HG02759 (cell line): ENCODE measurements around the gene HSD3B2.

Source experiments
- ATAC-seq: cut with Tn5 transposase; IDR thresholded peaks from one replicate; pipeline ENCODE4 v1.9.1; 2021; ENCODE audit warnings: mild to moderate bottlenecking, moderate library complexity; ENCODE audit not compliant: unreplicated experiment

HSD3B2 gene

DNA sequence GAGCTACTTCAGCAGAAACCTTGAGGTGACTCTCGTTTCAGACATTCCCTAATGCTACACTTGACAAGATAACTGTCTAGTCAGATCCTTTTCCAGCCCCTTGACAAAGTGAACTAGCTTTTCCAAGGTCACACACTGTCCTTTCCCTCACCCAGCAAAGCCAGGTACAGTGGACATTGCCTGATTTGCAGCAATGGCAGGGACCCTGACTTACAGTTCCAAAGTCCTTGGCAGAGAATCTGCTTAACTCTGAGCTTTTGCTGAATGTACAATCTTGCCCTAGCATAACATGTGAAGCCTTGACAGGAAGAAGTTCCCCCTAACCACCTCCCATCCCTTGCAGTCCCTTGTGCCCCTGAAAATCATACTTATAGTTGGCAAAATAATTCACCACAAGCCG is 37.1 kb downstream of the HSD3B2 start:
- no peak for ATAC-seq

DNA sequence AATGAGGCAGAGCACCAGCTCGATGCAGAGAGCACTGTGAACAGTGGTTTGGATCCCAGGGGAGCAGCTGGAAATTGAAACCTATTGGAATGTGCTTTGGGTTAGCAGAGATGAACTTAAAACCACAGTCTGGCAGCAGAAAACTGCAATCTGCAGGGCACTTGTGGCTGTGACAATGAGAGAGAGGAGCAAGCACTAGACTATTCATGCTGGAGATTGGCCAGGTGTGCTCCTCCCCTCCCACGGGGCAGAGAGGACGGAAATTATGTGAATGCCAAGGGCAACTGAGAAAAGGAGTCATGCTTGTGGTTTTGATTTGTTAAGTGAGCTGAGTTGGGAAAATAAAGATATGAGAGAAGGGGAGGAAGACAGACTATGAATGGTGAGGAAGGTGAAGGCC is 38.1 kb downstream of the HSD3B2 start:
- ATAC-seq: no peak

DNA sequence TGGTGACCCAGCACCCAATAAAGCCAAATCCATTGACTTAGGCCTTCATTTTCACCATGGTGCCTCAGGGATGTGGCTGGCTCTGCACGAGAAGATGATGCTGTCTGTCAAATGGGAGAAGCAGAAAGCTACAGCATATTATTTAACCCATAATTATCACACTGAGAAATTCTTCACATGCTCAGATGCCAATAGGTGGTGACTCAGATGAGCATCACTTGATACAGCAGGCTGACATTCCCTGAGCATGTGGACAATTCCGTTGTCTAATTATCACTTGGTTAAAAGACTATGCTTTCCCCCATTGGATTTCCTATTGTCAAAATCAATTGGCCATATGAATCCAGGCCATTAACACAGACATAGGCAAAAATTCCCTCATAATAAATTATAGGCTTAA is 48.0 kb downstream of the HSD3B2 start:
- no peak for ATAC-seq

DNA sequence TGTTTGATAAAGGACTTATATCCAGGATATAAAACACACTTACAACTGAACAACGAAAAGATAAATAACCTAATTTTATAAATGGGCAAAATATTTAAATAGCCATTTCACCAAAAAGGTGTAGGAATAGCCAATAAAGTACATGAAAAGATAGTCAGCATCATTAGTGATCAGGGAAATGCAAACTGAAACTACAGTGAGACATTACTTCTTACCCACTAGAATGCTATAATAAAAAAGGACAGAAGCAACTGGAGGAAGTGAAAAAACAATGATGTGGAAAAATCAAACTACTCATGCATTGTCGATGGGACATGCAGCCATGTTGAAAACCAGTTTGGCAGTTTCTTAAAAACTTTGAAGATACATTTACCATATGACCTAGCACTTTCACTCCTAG is 48.6 kb downstream of the HSD3B2 start:
- ATAC-seq: no peak

DNA sequence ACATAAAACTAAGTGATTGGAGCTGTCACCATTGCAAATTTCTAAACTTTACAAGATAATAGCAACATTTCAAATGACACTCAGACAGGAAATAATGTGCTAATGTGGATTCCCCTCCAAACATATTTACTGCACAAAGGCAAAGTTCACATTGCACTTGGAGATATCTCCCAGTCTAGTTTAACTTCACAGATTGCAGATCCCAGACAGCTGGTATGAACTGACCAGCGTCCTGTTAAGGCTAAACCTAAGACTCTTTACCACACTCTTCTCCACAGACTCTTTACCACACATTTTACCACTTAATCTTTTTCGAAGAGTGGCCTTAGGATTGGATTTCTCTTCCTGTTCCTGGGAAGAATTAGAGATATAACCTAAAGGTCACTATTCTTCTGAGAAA is 51.5 kb downstream of the HSD3B2 start:
- no peak for ATAC-seq

DNA sequence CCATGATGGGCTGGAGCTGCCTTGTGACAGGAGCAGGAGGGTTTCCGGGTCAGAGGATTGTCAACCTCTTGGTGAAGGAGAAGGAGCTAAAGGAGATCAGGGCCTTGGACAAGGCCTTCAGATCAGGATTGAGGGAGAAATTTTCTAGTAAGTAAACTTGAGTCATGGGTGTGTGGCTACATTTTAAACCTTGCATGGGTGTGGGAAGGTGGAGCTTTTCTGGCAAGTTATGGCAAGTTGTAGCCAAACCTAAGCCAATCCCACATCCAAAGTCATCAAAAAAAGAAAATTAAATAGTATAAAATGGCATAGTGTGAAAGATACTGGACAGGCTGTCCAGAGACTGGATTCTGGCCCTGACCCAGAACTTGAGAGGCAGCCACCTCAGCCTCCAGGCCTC is 52.3 kb downstream of the HSD3B2 start:
- ATAC-seq: no peak

DNA sequence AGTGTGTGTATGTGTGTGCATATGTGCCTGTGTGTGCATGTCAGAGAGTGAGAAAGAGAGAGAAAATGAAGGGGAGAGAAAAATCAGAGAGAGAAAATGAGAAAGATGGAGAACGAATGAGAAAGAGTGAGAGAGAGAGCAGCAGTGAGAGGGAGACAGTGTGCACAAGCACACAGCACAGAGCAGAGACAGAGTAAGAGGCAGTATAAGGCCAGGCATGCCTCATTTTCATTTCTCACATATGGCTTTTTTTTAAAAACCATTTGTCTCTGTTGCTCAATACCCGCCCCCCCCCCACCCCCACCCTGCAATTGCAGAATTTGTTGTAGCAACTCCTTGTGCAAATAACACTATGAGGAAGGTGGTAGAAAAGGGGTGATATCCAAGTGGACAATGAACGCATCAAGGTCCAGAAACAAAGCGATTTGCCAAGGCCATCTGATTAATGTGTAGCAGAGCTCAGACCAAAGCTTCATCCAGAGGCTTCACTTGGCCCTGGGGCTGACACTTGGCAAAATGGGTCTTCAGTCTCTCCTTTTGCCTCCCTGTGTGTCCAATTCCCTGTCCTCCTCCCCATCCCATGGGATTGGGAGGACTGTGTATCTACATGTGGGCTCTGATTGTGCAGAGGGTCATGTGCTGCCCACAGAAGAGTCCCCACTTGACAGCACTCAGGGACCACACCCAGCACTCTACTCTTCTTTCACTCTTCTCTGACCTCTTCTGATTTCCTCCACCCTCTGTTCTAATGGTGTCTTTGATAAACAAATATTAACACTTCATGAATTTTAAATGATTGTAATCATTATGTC is 53.1 kb downstream of the HSD3B2 start:
- no peak for ATAC-seq

DNA sequence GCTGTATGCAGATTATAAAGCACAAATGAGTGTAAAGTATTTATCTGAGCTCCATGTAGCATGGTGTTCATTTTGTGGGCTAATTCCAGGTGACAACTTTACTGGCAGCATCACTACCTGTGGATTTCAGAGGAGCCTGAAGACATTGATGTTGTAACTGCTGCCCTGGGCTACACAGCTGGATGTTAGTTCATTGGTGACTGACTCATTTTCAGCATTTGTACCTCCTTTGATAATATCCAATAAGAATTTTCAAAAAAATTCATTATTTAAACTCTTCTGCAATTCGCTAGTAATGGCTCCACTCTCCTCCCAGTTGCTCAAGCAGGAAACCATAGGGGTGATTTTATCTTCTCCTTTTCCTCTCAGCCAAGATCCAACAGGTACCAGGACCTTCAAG is 54.8 kb downstream of the HSD3B2 start:
- no peak for ATAC-seq

DNA sequence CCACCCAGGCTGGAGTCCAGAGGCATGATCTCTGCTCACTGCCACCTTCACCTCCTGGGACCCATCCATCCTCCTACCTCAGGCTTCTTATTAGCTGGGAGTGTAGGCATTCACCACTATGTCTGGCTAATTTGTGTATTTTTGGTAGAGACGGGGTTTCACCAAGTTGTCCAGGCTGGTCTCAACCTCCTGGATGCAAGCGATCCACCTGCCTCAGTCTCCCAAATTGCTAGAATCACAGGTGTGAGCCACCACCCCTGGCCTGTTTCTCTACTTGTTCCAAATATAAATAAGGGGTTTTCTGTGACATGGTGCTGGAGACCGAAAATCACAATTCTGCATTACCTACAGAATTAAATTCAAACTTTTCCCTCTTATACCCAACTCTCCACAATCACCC is 55.4 kb downstream of the HSD3B2 start:
- ATAC-seq: no peak

DNA sequence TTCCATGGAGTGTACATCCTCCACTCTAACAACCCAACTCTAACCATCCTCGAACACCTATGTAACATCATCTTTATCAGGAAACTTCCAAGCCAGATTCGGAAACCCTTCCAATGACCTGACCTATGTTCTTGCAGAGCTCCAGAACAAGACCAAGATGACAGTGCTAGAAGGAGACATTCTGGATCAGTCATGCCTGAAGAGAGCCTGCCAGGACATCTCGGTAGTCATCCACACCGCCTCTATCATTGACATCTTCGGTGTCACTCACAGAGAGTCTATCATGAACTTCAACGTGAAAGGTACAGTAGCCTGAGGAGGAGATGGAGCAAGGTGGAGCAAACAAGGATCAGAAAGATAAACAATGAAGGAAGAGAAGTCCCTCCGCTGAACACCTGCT is 56.0 kb downstream of the HSD3B2 start:
- ATAC-seq: no peak

DNA sequence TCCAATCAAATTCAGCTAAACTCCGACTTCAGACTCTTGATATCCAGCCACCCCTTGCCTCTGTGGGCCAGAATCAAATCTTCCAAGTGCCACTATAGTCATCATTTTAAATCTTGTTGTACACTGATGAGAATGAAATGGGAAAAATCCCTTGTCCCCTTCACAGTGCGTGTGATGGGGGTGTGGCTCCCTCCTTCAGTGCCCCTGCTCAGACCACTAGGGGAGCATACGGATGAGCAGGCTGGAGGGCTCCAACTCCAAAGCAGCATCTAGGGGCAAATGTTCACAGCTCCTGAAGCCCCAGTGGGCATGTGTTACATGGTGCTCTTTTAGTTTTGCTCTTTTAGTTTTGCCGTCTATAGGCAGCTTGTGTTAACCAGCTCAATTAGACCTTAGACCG is 56.6 kb downstream of the HSD3B2 start:
- ATAC-seq: no peak

DNA sequence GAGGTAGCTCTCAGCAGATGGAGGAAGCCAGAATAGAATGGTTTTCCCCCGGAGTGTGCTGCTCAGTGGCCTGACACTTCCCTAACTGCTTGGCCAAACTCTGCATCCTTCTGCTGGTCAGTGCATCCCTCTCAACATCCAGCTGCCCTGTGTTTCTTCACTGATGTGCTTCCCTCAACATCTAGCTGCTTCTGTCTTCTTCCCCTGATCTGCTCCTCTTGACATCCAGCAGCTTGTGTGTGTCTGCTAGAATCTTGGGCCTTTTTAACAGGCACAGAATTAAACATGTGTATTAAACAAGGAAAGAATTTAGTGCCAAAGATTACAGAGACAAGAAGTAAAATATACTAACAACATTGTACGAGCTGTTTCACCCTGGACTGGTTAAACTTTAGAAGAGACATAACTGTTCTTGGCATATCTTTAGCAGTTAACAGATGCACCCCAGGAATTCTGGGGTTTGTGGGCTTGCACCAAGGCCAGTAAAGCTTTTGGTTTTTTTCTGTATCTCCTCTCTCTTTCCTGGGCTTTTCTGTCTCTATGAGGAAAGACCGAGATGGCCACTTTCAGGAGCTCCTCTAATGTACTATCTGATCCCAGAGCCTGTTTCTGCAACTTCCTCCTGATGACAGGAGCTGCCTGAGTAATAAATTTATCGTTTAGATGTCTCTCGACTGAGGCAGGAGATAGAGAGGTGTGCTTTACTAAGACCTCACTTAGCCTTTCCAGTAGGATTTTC is 57.3 kb downstream of the HSD3B2 start:
- ATAC-seq: no peak
